ENCODE data around the gene TRAK1. TPM values are rescaled to one million over a fixed set of nuclear protein-coding genes. Genes with fewer than 3 reads are reported as not detected.

TRAK1 gene
- total RNA-seq, 1 experiment from 2014 or later, result 41.0 TPM

GRCh38 chr3:42164656-42165055, 73.5 kb downstream of the TRAK1 start:
- CTCF ChIA-PET, result interaction anchor here (1.3 kb wide), 1 partner anchor 26 kb away, joined by 4 read pairs; no protein-coding TSS in a partner anchor
- ATAC-seq, result no peak
- POLR2A ChIA-PET, result no interaction called here
- H3K9me3 Mint-ChIP-seq, result no peaks in the 10 kb centered on the region
- no peak overlapping the region for H3K4me3 Mint-ChIP-seq
- no peak for DNase-seq (ENCODE audit: low spot score)
- no peaks in the 10 kb centered on the region for H3K27me3 Mint-ChIP-seq (ENCODE audit: low read depth)
- no peaks in the 10 kb centered on the region for H3K36me3 Mint-ChIP-seq
- no peak for TF ChIP-seq FOXK1 (CRISPR knock-in tag; IDR thresholded peaks at IDR 0.05)
- TF ChIP-seq ATF1 (CRISPR knock-in tag; IDR thresholded peaks at IDR 0.05), result no peak
- TF ChIP-seq ATF6 (CRISPR knock-in tag; IDR thresholded peaks at IDR 0.05), result no peak
- TF ChIP-seq CTCF (IDR thresholded peaks at IDR 0.05), result no peak
- TF ChIP-seq GRHL2 (CRISPR knock-in tag; IDR thresholded peaks at IDR 0.05; ENCODE audit: insufficient replicate concordance, severe bottlenecking), result no peak
- no peak overlapping the region for H3K27ac Mint-ChIP-seq
- H3K4me1 Mint-ChIP-seq, result peaks cover 41% of the 10 kb centered on the region

- no peak overlapping the region for H3K4me3 Mint-ChIP-seq
- H3K4me1 Mint-ChIP-seq, result peaks cover 38% of the 10 kb centered on the region
- H3K27ac Mint-ChIP-seq, result no peak overlapping the region
- DNase-seq (ENCODE audit: low spot score), result no peak
- H3K27me3 Mint-ChIP-seq (ENCODE audit: low read depth), result no peaks in the 10 kb centered on the region
- CTCF ChIA-PET, result interaction anchor here (1.3 kb wide), 1 partner anchor 26 kb away, joined by 4 read pairs; no protein-coding TSS in a partner anchor
- no peaks in the 10 kb centered on the region for H3K36me3 Mint-ChIP-seq
- POLR2A ChIA-PET, result no interaction called here
- ATAC-seq, result no peak
- TF ChIP-seq HMGXB4 (CRISPR knock-in tag; IDR thresholded peaks at IDR 0.05) (no peak), AFF4 (CRISPR knock-in tag; IDR thresholded peaks at IDR 0.05; ENCODE audit: borderline replicate concordance) (no peak), HMGA2 (CRISPR knock-in tag; IDR thresholded peaks at IDR 0.05) (no peak), ATF6 (CRISPR knock-in tag; IDR thresholded peaks at IDR 0.05) (no peak)
- H3K9me3 Mint-ChIP-seq, result no peaks in the 10 kb centered on the region
Observed at GRCh38 chr3:42165211-42165610, 74.1 kb downstream of the TRAK1 start.

GRCh38 chr3:42166214-42166613, 75.1 kb downstream of the TRAK1 start:
- POLR2A ChIA-PET, result no interaction called here
- TF ChIP-seq AFF4 (CRISPR knock-in tag; IDR thresholded peaks at IDR 0.05; ENCODE audit: borderline replicate concordance) (no peak), E2F4 (CRISPR knock-in tag; IDR thresholded peaks at IDR 0.05; ENCODE audit: borderline replicate concordance, low read depth) (no peak), CDX4 (CRISPR knock-in tag; IDR thresholded peaks at IDR 0.05; ENCODE audit: borderline replicate concordance) (no peak)
- Mint-ChIP-seq H3K4me1 (peaks cover 30% of the 10 kb centered on the region), H3K4me3 (no peak overlapping the region), H3K27me3 (ENCODE audit: low read depth) (no peaks in the 10 kb centered on the region), H3K9me3 (no peaks in the 10 kb centered on the region), H3K27ac (no peak overlapping the region), H3K36me3 (no peaks in the 10 kb centered on the region)
- CTCF ChIA-PET, result interaction anchor here (1.3 to 2.1 kb wide), 2 partner anchors 25 kb away, joined by 4 to 10 read pairs; no protein-coding TSS in a partner anchor
- ATAC-seq (no peak), DNase-seq (ENCODE audit: low spot score) (no peak)
